GM21367 (cell line): Measurements from ENCODE around the gene RNU1-3.
"Not testable (repeated sequence)": the region's sequence is repeated elsewhere in the genome, so short reads cannot be mapped to it uniquely, and the experiment has no call there.

Experiments
- ATAC-seq: cut with Tn5 transposase; IDR thresholded peaks from one replicate; pipeline ENCODE4 v1.9.1; 2021; ENCODE audit not compliant: unreplicated experiment

Gene RNU1-3

DNA sequence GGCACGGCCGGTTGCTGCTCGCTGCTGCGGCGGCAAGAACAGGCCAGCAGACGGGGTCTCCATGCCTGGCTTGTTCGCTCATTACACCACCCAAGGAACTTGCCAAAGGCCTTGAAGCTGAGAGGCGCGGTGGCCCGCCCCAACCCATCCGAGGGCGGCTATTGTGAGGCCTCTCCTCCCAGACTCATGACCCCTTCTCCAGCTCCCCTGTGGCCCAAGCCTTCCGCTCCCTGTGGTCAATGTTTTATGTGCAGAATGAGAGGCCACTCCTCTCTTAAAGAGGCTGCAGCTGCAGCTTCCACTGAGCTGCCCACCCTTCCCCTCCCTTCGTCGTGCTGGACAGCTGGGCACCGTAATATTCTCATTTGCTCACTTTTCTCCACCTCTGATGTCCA is 27.6 kb upstream of the RNU1-3 start:
- ATAC-seq: not testable (repeated sequence)

DNA sequence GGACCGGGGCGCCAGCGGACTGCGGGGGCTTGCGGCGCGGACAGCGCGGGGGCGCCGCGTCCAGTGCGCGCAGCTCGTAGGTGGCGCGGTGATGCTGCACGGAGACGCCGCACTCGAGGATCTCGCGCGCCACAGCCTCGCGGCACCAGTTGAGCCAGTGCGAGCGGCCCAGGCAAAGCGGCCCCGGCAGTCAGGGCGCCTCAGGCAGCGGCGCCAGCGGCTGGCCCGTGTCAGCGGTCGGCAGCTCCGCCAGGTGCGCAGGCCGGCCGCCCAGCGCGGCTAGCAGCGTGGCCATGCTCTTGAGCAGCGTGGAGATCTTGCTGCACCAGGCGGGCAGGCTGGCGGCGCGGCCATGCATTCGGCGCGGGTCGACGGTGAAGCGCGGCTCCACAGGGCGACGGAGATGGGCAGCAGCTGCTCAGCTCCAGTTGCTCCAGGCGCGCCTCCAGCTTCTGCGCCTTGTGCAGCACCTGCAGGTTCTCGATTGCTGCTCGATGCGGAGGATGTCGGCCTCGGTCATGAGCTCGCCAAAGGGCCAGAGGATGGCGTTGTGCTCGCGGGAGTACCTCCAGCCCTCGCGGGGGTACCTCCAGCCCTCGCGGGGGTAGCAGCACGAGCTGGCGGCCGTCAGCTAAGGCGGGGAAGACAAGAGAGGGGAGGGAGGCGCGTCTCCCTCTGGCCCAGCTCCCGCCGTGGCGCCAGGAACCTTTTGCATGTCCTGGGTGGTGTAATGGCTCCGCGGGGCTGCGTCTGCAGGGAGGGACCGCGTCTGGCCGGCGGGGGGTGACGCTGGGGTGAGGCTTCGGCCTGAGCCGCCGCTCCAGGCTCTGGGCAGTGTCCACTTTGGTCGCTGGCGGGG is 26.9 kb upstream of the RNU1-3 start:
- not testable (repeated sequence) for ATAC-seq

DNA sequence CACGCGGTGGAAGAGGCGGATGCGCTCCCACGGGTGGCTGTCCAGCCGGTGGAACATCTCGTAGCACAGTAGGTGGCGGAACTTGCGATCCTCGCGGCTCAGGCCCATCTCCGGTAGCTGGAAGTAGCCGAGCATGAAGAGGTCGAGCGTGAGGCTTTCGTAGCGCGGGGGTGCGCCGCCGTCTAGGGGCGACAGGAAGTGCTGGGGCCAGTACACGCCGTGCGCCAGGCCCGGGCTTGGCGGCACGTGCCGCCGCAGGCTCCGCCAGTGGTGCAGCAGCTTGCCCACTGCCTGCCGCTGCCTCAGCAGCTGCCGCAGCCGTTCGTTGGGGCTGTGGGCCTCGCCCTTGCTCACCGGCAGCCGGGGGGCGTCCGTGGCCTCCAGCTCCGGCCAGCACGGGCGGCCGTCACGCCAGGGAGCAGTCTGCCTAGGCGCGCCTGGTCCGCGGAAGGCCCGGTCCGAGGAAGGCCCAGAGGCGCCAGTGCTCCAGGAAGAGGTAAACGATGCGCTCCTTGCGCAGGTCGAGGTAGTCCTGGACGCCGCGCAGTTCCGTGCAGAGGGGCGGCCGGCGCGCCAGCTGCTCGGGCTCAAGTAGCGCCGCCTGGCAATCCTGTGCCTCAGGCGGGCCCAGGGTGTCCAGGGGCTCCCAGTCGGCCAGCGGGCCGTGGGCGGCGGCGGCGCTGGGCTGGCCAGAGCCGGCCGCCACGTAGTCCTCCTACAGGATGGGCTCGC is 26.1 kb upstream of the RNU1-3 start:
- not testable (repeated sequence) for ATAC-seq

DNA sequence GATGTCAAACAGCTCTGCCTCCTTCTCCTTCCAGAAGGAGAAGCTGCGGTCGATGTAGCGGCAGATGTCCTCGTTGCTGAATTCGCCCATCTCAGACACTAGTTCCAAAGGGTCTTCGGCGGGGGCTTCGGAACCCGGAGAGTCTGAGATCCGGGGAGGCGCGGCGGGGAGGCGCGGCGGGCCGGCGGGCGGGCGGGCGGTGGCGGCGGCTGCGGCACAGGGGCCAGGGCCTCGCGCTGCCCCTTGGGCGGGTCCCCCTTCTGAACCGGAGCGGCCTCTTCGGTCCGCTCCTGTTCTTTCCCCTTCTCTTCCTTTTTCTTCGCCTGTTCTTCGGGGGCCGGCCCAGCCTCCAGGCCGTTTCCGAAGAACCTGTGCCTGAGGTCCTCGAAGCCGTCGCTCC is 25.5 kb upstream of the RNU1-3 start:
- ATAC-seq: not testable (repeated sequence)

DNA sequence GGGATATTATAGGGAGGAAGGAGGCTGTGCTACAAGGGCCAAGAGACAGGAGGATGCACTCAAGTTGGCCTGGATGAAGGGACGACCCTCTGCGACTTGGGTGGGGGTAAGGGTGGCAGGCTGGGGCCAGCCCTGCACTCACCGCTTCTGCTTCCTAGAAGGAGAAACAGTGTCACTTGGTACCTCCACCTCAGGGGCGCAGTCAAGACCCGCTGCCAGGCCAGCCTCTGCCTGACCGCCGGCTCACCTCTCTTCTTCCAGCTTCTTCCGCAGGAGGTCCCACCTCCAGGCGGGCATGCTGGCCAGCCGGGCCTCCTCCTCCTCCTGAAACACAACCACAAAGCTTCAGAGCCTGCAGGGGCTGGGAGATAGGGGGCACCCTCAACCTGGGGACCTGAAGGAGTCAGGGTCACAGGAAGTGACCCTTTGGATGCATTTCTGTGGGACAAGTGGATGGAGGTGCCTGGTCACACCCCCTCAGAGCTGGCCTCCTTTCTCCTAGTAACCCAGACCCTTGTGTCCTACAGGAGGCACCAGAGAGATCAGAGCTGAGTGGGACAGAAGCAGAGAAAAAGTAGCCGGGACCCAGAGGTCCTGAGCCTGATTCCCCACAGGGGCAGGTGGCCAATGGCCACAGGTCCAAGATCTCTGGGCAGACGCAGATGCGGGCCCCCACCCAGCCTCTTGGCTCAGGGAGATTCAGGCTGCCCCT is 24.4 kb upstream of the RNU1-3 start:
- ATAC-seq: not testable (repeated sequence)

DNA sequence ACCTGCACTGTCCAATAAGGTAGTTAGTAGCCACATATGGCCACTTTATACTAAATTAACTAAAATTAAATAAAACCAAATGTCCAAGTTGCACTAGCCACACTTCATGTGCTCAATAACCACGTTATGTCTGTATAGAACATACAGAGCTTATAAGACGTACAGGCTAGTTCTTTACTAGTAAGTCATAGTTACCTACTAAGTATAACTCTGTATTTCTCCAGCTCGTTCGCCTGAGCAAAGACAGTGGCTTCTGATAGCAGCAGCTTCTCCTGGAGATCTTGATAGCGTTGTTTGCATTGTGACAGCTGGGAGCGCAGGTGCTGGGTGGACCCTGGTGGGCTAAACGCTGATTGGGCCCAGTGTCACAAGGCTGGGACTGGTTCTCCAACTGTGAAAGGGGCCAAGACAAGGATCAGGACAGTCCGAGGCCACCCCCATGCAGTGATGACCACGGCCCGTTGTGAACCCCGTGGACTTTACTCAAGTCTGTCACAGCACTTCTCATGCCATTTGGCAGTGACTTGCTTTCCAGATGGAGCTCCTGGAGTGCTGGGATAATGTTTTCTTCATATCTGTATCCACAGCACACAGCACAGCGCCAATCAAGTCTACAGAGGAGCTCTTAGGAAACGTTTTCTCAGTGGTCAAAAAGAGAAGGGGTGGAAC is 20.5 kb upstream of the RNU1-3 start:
- ATAC-seq: not testable (repeated sequence)

DNA sequence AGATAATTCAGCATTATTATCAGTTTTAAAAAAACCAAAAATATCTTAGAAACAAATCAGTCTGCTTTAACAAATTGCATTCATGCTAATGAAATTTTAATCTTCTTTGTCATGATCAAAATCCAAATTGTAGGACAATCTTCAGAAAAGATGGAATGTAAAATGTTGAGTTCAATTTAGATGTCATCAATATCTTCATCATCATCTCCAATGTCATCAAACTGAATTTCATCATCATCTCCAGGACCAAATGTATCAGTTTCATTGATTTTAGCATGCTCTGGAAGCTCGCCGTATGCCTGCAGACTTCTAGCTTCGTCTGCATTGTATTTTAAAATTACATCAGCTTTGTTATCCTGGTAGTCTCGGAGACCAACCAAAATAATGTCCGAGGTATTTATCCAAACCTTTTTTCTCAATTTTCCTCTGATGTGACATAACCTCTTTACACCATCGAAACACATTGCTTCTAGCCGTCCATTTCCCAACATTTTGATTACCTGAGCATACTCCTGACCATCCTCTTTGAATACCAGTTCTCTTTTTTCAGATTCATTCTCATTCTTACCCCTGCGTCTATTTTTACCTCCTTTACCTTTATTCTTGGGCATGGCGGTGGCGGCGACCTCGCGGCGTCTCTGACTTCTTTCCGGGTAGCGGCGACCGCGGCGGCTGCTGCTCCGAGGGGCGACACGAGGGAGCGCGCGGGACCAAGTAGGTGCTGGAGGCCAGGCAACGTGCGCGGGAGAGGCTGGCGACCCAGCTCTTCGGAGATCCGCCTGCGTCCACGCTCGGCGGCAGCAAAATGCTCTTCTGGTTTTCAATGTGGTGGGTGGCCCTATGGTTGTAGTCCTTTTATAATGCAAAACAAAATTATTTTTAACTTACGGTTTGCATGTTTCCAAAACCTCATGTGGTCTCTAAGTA is 19.0 kb upstream of the RNU1-3 start:
- ATAC-seq: not testable (repeated sequence)

DNA sequence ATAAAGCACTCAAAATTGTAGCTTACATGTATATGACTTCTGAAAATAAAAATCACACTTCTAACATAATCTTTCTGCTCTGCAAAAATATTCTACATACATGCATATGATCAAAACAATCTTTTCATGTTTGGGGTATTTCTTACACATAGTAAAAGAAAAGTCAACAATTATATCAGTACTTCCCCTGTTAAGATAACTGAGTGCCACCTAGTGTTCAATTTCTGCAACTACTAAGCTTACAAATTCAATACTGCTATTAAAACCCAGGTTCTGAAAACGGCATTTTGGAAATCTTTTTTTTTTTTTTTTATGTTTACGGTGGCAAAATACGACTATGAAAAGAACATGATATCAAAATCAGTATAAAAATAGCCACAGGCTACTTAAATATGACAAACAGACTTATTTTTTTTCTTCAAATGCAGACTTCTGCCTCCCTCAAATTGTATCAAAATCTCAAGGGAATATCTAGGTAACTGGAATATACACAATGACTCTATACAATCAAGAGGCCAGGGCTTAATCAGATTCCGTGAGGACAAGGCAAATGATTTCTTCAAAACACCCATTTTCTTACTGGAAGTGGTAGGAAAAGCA is 18.1 kb upstream of the RNU1-3 start:
- ATAC-seq: not testable (repeated sequence)

DNA sequence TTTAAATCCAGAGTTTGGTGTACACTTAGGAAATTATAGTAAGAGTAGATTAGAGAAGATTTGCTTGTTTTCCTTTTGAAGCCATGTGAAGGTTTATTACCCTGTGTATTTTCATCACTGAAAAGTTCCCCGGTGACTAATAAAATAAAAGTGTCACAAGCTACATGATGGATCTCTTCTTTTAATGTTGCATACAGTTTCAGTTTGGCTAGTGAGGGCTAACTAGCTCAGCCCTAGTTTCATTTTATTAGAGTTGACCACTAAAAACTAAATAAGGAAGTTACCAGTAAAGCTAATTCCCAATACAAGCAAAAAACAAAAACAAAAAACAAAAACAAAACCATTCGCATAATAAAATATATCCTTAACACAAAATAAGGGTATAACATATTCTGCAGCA is 17.4 kb upstream of the RNU1-3 start:
- ATAC-seq: not testable (repeated sequence)

DNA sequence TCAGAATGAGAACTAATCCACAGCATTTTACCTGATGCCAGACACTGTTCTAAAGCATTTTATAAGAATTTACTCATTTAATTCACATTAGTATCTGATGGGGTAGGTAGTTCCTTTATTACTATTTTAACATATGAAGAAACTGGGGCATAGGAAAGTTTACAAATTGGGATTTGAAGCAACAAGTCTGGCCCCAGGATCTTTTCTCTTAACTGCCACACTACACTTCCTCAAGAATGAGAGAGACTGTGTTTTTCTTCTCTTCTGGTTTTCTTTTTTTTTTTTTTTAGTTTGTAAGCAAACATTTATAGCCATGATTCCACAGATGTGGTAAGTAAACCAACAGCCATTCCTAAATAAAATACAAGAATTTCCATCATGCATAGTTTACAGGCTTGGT is 16.1 kb upstream of the RNU1-3 start:
- not testable (repeated sequence) for ATAC-seq

DNA sequence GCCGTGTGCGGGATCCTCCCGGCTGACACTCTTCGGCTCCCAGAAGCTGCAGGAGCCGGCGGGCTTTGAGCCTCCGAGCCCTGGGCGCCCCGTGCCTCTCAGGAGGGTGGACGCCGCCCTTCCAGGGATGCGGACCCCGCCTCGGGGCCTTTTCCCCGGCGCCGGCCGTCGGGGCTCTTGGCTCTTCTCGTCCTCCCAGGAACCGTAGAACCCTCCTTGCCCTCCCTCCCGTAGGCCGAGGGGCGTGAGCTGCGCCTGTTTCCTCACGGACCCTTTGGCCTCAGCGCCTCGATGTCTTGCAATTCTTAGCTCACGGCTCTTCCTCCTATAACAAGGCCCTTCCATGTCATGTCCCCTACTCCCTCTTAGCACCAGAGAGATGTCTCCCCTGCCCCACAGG is 13.6 kb upstream of the RNU1-3 start:
- not testable (repeated sequence) for ATAC-seq

DNA sequence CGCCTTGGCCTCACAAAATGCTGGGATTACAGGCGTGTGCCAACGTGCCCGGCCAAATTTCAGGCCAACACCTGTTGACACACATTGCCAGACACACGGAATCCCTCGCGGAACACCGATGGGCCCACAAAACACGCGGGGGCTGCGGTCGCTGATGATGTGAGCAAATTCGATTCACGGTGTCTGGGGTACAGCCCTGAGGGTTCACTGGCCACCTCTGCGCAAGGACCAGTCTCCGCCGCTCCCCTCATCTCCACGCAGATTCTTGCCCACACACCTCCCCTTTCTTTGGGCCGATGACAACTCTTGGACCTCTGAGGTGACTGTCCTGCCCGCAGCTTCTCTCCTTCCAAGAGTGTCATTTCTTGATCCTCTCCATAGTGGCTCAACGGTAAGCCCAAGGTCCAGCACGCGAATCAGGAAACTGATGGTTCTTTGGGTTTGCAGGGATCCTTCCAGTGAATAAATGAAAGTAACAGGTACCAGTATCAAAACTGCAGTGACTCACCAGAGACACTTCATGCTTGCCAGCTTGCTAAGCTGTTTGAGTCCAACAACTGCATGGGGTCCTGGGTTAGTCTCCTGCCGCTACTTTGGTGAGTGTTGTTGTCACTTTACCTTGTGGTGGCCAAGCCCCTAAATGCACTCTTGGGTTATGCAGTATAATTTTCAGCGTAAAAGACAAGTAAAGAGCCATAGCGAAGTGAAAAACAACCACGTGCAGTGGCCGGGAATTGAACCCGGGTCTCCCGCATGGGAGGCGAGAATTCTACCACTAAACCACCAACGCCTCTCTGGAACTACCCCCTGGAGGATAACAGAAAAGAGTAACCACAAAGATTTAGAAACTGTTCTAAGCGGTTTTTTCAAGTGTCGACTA is 11.0 kb upstream of the RNU1-3 start:
- ATAC-seq: no peak

DNA sequence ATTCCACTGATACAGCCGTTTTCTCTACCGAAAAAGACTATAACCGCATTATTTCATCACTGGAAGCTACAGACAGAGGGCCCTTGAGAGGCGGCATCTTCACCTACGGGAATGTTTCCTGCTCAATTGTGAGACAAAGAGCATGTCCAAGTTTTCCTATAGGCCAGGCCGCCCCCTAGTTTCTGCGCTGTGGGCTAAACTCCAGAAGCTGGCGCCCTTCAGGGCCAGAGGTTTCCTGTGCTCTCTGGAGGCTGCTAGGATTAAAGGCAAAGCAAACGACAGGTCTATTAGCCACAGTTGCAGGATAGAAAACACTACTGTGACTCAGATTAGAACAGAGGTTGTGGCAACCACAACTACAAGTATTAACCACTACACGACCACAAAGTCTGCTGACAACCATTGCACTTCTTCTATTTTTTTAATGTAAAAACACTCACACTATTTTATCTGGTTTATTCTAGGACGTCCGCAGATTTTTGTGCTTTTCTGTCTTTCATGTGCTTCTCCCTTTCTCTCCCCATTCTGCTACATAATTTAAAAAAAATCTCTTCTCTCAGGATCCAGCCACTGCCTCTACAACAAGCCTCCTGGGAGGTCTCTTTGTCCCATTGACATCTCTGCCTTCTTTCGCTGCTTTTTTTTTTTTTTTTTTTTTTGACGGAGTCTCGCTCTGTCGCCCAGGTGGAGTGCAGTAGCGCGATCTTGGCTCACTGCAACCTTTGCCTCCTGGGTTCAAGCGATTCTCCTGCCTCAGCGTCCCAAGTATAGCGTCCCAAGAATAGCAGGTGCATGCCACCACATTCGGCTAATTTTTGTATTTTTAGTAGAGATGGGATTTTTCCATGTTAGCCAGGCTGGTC is 10.1 kb upstream of the RNU1-3 start:
- not testable (repeated sequence) for ATAC-seq

DNA sequence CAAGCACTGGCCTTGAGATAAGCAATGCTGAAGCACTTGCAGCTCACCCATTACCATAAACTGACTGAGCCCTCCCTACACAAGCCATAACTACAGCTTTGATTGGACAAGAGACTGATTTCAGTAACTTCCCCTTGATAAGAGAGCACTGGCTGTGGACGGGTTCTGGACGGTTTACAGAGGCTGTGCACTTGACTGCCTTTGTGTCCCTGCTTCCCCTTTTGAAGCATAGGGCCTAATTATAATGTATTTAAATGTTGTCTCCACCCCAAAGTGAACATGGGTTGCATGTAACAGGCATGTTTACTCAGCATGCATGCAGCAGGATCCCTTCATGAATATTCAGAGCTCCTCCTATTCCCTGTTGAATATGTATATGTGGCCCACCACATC is 8.4 kb upstream of the RNU1-3 start:
- not testable (repeated sequence) for ATAC-seq

DNA sequence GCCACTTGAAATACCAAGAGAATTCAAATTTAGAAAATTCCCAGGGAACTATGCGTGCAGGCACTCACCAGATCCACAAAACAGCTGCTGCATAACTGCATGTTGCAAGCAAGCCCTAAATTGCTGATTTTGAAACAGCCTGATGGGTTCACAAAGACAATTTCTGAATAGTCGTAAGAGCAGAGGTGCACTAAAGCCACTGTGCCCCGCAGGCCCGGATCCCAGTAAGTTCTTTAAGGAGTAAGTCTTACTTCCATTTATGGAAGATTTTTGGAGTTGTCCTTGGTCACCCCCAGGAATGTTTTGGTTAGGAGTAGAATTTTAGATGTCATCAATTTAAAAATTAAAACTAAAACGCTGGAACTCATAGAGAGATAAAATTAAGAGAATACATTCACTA is 7.2 kb upstream of the RNU1-3 start:
- ATAC-seq: not testable (repeated sequence)

DNA sequence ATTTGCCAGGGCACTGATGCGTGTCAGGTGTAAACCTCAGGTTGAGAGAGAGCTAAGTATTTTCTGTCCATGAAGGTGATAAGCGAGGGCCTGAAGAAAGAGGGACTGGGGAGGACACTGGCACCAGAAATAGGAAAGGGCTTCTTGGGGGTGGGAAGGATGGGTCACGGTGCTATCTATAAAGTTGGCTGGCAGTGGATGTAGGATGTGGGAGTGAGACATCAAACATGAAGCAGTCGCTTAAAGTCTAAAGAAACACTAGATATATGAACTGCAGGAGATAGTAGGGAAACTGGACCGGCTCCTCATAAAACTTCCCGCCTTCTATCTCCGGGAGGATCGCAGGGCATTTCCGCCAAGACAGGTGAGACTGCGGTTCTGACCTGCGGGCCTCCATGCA is 912 bp downstream of the RNU1-3 start:
- not testable (repeated sequence) for ATAC-seq

DNA sequence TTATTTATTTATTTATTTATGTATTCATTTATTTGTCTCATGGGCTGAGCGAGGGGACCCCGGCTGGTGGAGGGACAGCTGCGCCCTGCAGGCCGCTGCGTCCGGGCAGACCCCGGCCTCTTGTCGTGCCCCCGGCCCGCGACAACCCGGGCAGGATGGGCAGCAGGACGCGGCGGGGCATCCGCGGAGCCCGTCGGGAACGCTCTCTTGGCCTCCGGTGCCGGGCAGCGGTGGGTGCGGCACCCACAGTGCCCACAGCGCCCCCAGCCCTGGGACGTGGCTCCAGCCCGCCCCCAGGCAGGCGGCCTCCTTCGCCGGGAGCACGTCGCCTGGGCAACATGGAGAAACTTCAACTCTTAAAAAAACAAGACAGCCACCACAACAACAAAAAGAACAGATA is 8.5 kb downstream of the RNU1-3 start:
- ATAC-seq: not testable (repeated sequence)
